Dedifferentiated amniotic fluid mesenchymal stem cell (primary cell): ENCODE measurements around the gene GNAI1.

Experiments used
- DNase-seq: peaks from one replicate; pipeline ENCODE4 v3.0.0-alpha.2; 2016; ENCODE audit errors: extremely low spot score

Gene GNAI1

DNA sequence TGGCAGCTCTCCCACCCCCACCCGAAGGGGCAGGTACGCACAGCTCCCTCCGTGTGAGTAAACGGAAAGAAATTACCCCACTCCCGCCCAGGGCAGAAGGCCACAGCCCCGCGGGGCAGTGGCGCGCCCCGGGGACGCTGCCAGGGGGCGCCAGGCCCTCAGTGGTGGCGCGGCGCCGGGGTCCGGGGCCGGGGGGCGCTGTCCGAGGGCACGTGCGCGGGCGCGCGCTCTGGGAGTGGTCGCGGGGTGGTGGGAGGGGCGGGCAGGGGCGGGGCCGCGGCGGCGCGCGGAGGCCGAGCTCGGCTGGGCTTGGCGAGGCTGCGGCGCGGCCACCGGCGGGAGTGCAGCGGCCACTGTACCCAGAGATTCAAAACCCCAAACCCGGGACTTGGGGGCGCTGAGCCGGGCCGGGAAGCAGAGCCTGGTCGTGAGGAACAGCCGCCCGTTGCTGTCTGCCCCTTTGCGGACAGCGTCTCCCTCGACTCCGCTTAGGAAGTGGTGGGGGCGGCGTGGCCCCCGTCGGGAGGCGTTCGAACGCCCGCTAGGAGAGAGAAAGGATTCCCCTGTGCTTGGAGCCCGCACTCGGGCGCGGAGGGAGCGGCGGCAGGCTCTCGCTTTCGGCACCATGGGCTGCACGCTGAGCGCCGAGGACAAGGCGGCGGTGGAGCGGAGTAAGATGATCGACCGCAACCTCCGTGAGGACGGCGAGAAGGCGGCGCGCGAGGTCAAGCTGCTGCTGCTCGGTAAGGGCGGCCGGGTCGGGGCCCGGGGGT, at the start of gene GNAI1:
GNAI1 (plus strand) TSS at position 296 of the 773 bp plus-strand sequence; CDS start at position 626, 330 bp downstream.
- DNase-seq: peak; percentile 79

DNA sequence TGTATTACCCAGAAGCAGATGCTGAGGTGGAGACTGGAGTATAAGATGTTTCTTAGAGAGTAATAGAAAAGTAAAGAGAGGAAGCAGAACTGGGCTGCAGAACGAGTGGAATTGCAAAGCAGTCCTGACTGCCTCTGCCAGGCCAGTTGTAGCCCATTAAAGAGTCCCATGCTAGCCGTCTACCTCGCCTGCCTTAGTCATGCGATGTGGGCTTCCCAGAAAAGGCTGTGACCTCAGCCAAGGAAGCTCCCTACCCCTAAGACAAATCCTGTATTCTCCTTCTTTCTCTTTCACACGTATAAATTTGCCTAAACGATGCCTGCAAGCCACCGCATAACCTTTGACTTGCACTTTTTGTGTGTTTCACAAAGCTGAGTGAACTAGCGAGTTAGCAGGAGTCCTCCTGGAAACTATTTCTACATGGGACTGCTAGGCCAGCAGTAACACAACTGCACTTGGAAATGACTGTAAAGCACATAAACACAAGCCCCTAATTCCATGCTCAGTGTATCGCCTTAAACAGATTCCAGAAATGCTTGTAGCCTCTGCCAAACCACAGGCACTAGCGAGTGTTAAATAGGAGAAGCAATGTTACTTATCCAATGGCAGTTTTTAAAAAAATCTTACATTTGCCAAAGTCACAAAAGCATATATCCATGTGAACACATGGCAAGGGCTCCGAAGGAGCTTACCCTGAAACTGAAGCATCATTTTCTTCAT, 47.4 kb upstream of the GNAI1 start:
- DNase-seq: peak; percentile 62

DNA sequence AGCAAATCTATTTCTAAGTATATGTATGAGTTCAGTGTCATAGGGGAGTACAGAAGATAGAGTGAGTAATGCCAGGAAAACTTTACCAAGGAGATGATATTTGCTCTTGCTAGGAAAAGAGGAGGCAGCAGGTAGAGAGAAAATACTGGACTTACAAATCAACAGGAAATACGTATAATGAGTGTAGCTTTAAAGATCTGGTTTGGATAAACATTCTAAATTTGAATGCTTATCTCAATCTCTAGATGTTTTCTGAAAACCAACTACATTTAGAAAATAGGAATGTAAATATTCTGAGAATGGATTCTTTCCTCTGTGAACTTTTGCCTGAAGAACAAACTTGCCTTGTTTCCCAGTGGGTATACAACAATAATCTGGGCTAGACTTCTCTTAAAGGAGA, 46.9 kb upstream of the GNAI1 start:
- no peak for DNase-seq

DNA sequence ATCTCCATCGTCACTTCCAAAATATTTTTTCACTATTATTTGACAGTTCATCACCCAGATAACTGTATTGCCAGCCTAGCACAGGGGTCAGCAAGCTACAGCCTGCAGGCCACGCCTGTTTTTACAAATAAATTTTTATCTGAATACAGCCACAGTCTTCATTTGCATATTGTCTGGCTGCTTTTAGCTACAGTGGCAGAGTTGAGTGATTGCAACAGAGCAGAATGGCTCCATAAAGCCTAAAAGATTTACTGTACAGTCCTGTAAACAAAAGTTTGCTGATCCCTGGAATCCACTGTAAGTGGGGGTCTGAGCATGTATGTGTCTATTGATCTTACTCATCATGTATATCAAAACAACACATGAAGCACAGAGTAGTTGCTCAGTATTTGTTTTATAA, 45.9 kb upstream of the GNAI1 start:
- DNase-seq: no peak

DNA sequence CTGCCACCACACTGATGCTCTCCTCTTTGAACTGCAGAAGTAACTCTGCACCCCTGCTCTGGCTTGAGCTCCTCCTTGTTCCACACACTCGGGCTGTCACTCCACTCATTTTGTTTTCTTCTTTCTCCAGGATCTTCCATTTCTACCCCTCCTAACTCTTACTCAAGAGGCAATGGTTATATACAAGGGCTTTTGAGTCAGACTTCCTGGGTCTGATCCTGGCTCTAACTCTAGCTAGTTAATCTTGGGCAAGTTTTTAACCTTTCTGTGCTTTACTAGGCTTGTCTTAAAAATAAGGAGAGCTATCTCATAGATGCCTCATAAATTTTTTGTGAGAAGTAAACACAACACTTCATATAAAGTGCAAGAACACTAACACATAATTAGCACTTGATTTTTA, 45.3 kb upstream of the GNAI1 start:
- DNase-seq: no peak

DNA sequence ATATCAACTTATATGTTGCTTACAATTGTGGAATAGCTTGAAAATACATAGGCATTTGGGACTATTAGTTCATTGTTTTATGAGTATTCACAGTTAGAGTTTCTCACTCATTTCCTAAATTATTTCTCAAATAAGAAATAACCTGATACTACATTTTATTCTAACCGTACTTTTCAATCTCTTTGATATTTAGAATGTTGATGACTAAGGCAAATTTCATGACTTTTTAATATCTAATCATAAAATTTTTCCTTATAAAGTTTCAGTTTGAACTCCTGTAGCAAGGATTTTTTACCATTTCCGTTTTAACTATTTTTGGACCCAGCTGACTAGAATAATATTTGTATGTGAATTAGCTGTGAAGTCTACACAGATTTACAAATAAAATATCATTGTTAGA, 41.3 kb upstream of the GNAI1 start:
- DNase-seq: no peak

DNA sequence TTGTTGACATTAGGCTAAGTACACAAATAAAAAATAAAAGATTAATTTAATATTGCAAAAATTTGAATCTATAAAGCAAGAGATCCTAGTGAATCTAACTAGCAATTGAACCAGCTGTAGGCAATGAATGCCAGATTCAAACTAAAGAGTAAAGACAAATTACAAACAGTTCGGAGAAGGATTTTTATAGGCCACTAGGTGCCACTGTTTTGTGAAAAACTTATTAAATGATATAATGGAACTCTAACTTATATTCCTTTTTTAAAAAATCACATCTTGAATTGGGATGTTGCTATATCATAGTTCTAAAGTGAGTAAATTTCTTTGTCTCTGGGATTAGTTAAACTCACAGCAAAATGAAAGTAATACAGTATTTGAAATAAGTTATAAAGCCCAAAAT, 39.1 kb upstream of the GNAI1 start:
- peak; percentile 22 for DNase-seq

DNA sequence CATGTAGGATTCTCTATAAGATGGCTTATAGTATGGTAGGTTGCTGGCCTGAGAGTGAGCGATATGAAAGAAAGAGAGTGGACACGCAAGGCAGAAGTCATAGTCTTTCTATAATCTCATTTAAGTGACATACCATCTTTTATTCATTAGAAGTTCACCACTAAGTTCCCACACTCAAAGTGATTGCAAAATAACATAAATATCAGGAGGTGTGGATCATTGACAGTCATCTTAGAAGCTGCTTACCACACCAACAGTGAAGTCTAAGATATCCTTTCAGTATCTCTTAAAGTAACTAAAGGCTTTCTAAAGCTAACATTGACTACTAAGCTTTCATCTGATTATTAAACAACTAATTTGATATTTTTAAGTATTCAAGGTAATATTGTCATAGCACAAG, 36.9 kb upstream of the GNAI1 start:
- no peak for DNase-seq

DNA sequence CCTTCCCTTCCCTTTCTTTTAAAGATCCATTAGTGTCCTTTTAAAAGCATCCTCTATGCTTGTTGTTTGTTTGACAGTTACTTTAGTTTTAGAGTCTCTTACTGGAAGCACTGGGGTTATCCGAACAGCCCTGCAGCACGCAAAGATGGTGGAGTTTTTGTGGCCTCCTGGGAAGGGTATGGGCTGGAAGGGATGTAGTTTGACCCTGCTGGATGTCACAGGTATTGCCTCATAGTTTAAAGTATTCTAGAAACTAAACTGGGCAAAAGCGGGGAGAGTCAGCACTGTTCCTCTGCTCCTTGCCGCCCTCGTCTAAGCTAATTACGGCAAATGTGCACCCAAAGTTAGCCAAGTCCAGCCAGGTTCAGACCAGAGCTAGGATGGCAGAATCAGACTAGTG, 35.8 kb upstream of the GNAI1 start:
- no peak for DNase-seq

DNA sequence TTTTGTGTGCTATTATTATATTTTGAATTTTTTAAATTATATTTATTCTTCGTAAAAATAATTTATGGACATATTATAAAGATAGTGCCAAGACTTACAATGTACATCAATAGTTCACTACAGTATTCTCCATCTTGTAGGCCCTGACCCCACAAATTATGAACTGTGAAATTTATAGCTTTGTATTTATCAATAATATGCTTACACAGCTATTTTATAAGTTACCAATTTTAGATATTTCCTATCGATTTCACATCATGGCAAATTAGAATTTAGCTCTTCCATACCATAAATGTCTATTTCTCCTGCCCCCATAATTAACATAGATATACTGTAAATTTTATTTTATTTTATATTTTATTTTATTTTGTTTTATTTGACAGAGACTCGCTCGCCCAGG, 34.4 kb upstream of the GNAI1 start:
- no peak for DNase-seq

DNA sequence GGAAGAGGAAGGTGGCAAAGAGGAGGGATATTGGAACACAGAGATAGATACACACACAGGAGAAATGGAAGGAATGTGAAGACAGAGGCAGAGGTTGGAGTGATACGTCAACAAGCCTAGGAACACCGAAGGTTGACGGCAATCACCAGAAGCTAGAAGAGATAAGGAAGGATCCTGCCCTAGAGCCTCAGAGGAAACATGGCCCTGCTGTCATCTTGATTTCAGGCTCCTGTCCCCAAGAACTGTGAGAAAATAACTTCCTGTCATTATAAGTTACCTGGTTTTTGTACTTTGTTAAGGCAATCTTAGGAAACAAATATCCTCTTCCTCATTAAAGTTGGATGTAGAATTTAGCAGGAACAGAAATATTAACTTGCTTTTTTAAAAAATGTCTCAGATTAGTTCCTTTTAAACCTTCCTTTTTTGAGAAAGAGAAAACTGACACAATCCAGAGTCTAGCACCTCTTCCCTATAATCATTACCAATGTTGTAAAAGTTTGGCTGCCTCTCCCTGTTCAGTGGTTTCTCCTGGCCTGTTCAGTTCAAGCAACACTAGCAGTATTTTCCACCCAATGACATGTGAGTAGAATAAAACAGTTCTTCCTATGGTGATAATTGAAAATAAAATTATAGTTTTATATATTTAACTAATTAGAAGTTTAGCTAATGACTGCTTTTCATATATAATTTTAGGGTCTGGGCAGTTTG, 28.8 kb upstream of the GNAI1 start:
- DNase-seq: no peak

DNA sequence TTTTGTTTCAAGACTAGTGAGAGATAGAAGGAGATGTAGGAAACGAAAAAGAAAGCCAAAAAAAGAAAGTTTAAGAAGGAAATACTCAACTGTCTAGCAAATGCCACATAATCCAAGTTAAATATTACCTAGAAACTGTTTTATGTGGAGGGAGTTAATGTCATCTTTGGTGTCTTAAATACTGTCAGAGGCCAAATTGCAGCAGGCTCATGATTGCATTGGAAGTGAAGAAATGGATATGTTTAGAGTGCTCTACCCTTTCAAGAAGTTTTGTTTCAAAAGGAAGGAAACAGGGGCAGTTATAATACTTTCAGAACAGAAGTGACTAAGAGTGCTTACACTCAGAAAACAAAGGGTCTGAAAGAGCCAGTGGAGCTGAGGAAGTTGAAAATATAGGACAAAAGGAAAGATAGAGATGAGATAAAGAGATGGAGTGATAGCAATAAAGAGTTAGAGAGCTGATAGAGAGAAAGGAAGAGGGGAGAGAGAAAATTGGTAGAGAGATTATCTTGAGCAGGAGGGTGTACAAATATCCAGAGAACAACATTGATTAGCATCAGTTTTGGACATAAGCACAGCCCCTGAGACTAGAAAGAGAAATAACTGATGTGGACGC, 28.0 kb upstream of the GNAI1 start:
- DNase-seq: no peak

DNA sequence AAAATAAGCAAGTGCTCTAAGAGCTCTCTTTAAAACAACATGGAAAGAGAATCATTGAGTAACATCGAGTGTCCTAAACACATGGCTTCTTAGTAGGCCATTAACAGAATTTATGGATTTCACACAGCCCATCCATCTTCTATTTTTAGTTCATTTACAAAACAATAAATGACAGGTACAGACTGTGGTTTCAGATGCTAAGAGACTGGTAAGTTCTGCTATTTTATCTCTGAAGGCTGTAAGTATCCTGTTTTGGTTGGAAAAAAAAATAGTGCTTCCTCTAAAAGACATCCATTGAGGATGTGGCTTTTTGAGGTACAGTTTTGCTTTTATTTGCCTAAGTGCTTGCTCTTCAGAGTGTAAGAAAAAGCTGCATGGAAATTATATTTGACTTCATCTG, 27.4 kb upstream of the GNAI1 start:
- DNase-seq: no peak

DNA sequence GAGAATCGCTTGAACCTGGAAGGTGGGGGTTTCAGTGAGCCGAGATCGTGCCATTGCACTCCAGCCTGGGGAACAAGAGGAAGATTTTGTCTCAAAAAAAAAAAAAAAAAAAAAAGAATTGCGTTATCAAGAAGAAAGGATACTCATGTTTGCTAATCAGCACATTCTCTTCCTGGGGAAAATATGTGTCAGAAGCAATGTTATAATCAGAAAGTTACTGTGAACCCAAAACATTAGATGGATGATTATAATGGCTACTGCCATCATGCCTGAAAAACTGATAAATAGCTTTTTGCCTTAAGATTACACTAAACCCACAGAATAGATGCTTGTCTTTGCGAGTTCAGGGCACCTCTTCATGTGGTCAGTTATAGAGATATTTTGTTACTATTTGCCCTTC, 24.3 kb upstream of the GNAI1 start:
- no peak for DNase-seq

DNA sequence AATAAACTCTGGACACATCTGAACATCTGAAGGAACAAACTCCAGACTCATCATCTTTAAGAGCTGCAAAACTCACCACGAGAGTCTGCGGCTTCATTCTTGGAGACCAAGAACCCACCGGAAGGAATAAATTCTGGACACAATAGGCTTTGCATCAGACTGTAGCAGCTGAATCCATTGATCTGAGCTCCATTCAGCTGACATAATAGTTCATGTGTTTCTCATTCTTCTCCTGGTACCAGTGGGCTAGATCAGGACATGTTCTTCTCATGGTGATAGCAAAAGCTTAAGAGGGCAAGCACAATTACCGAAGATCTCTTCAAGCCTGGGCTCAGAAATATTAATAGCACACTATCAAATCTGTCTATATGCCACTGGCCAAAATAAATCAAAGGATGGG, 20.5 kb upstream of the GNAI1 start:
- no peak for DNase-seq

DNA sequence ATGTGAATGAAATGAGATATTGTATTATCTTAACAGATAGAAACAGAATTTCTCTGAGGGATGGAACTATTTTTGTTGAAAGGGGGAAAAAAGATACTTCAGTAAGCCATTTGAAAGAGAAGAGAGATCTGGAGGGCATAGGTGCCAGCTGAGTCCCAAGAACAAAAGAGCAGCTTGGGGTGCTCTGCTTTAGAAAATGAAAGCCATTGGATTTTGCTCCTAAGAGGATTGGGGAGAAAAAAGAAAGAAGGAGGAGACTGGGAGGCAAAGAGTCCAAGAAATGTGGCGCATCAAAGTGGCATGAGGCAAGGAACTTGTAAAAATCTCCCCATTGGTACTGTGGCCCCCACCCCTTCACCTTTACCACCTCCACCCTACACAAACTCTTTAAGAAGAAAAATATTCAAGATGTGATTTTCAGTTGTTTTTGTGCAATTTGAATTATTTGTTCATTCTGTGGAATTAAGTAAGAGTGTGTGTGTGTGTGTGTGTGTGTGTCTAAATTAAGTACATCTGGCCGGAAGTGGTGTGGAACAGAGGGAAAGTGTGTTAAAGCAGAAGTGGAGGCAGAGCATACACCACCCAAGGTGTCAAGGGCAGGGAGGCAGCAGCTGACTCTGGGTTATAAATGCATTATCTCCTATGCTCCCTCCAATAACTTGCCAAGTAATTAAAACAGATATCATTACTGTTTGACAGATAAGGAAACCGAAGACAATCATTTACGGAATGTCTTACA, 9.9 kb upstream of the GNAI1 start:
- DNase-seq: no peak

DNA sequence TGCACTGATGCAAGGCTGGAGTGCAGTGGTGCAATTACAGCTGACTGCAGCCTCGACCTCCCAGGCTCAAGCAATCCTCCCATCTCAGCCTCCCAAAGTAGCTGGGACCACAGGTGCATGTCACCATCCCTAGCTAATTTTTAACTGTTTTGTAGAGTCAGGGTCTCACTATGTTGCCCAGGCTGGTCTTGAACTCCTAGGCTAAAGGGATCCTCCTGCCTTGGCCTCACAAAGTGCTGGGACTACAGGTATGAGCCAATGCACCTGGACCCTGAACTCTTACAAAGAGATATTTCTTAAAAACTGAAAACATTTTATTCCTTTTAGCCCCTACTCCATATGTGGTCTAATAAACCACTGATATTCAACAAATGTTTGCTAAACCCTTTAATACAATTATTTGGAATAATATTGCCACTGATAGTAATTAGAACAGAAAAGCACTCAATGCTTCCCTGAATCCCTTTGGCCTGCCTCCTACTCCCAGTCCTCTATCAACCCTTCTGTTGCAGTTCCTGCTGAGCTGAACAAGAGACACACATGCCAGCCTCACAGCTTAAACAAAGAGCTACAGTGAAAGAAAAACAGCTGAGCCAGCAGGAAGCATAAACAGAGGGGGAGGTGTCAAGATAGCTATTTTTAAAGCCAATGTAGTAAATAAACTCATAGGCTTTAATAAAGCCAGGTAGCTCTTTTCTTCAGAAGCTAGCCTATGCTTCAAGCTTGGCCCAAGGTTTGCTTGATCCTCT, 7.0 kb upstream of the GNAI1 start:
- no peak for DNase-seq

DNA sequence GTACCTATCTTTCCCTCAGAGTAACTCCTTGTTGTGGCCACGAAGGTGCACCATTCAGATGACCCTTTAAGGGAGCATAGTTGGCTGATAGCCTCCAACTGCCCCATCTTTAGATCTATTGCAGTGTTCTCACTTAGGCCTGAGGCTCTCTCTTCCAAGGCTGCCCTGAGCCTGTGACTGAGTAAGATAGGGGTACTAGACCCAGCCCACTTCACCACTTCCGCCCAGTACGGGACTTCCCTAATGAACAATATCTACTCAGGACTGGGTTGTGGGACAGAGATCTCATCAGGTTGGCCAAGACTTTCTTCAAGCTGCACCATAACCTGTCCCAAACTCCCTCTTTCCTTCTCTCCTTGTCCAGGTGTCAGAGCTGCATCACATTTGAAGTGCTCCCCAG, 5.7 kb upstream of the GNAI1 start:
- DNase-seq: no peak

DNA sequence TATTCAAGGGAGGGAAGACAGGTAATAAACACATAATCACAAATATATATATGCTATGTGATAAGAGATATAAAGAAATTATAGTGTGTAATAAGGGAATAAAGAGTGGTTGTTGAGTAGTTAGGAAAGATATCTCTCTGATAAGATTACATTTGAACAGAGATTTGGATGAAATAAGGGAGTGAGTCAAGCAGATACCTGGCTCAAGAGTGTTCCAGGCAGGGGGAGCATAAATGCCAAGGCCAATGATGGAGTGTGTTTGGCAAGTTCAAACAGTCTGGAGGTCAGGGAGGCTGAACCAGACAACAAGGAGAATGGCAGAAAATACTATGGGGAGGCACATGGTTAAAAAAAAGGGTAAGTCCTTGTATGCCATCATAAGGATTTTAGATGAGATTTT, 4.8 kb upstream of the GNAI1 start:
- DNase-seq: no peak

DNA sequence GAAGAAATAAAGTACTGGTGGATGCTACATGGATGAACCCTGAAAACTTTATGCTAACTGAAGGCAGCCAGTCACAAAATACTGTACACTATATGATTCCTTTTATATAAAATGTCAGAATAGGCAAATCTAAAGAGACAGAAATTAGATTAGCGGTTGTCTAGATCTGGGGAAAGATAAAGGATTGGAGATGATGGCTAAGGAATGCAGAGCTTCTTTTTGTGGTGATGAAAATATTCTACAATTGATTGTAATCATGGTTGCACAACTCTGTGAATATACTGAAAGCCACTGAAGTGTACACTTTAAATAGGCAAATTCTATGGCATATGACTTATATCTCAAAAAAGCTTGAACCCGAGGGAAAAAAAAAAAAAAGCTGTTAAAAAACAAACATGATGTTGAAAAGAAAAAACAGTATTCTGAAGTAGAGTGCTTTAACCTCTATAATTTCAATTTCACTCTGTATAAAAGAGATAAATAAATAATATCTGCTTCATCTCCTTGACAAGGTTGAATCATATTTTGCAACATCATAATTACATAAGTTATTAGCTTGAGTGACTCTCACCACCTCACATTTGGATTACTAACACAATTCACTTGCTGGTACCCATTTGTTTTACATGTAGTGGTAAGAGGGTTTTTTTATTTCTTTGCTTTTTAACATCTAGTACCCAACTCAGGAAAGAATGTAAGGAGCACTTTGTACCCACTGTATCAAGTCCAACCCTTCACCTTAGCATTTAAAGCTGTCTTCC, 2.8 kb upstream of the GNAI1 start:
- peak; percentile 41 for DNase-seq
